Liver (tissue), 9 donors: ENCODE data around the gene CPN1. TPM values are rescaled to one million over a fixed set of nuclear protein-coding genes. Genes with fewer than 3 reads are reported as not detected.
"Not testable (repeated sequence)": the region's sequence is repeated elsewhere in the genome, so short reads cannot be mapped to it uniquely, and the experiment has no call there.

Experiments used
- DNase-seq: peaks from one replicate; pipeline ENCODE4 v3.0.0-alpha.2; 2017; ENCODE audit warnings: low spot score
- H3K27ac ChIP-seq, 2 donors: one replicate each; pipeline ENCODE4 v1.7.0; 2013; ENCODE audit warnings: inconsistent platforms in 2 of 2, low read length in 2 of 2, control low read depth in 1 of 2, low read depth in 1 of 2, mild to moderate bottlenecking in 1 of 2
- H3K27me3 ChIP-seq, 4 donors: one replicate each; pipeline versions ENCODE4 v1.6.1 to v1.7.0; 2013; ENCODE audit warnings: low read length in 3 of 4, inconsistent platforms in 1 of 4, mild to moderate bottlenecking in 1 of 4, moderate library complexity in 1 of 4; ENCODE audit not compliant: control insufficient read depth in 4 of 4, insufficient read depth in 4 of 4
- H3K36me3 ChIP-seq, 4 donors: one replicate each; pipeline versions ENCODE4 v1.6.1 to v1.7.0; 2013; ENCODE audit warnings: low read length in 3 of 4, mild to moderate bottlenecking in 3 of 4, low read depth in 1 of 4, moderate library complexity in 1 of 4; ENCODE audit not compliant: control insufficient read depth in 4 of 4, insufficient read depth in 3 of 4
- H3K4me1 ChIP-seq, 4 donors: one replicate each; pipeline versions ENCODE4 v1.6.1 to v1.7.0; 2013; ENCODE audit warnings: low read length in 3 of 4, mild to moderate bottlenecking in 3 of 4, moderate library complexity in 1 of 4; ENCODE audit not compliant: control insufficient read depth in 4 of 4, insufficient read depth in 4 of 4
- H3K4me3 ChIP-seq, 3 donors: one replicate each; pipeline versions ENCODE4 v1.6.1 to v1.7.0; 2013; ENCODE audit warnings: low read length in 3 of 3, control low read depth in 1 of 3, low read depth in 1 of 3, mild to moderate bottlenecking in 1 of 3
- H3K9ac ChIP-seq, 2 donors: one replicate each; pipeline ENCODE4 v1.7.0; 2013; ENCODE audit warnings: low read length in 2 of 2, mild to moderate bottlenecking in 2 of 2, moderate library complexity in 2 of 2, control low read depth in 1 of 2, low read depth in 1 of 2
- H3K9me3 ChIP-seq, 4 donors: one replicate each; pipeline versions ENCODE4 v1.6.1 to v1.7.0; 2013; ENCODE audit warnings: low read length in 3 of 4; ENCODE audit not compliant: control insufficient read depth in 4 of 4
- EGR1 ChIP-seq, 2 donors: IDR thresholded peaks; 2 replicates each; pipeline ENCODE4 v1.6.1; 2016 to 2018; ENCODE audit warnings: antibody characterized with exemption in 2 of 2, low read depth in 2 of 2
- FOXA1 ChIP-seq: IDR thresholded peaks from 2 replicates; pipeline ENCODE4 v1.6.1; 2016; ENCODE audit warnings: antibody characterized with exemption
- FOXA2 ChIP-seq: IDR thresholded peaks from 2 replicates; pipeline ENCODE4 v1.6.1; 2016; ENCODE audit warnings: antibody characterized with exemption
- GABPA ChIP-seq, 2 donors: IDR thresholded peaks in 1 of 2; conservative IDR thresholded peaks in 1 of 2; 2 replicates each; pipeline ENCODE4 v1.6.1; 2016; ENCODE audit warnings: antibody characterized with exemption in 2 of 2, mild to moderate bottlenecking in 1 of 2, moderate library complexity in 1 of 2
- HNF4A ChIP-seq, 2 donors: conservative IDR thresholded peaks; 2 replicates each; pipeline ENCODE4 v1.6.1; 2016; ENCODE audit warnings: antibody characterized with exemption in 2 of 2, mild to moderate bottlenecking in 2 of 2
- HNF4G ChIP-seq: IDR thresholded peaks from 2 replicates; pipeline ENCODE4 v1.6.1; 2016; ENCODE audit warnings: antibody characterized with exemption
- JUND ChIP-seq, 2 donors: IDR thresholded peaks; 2 replicates each; pipeline ENCODE4 v1.6.1; 2016; ENCODE audit warnings: antibody characterized with exemption in 2 of 2
- NR2F2 ChIP-seq: IDR thresholded peaks from 2 replicates; pipeline ENCODE4 v1.6.1; 2016; ENCODE audit warnings: antibody characterized with exemption
- RAD21 ChIP-seq, 2 donors: IDR thresholded peaks; 2 replicates each; pipeline ENCODE4 v1.6.1; 2016; ENCODE audit warnings: antibody characterized with exemption in 2 of 2, mild to moderate bottlenecking in 2 of 2
- RXRA ChIP-seq, 2 donors: IDR thresholded peaks; 2 replicates each; pipeline ENCODE4 v1.6.1; 2017 to 2018; ENCODE audit warnings: antibody characterized with exemption in 2 of 2, mild to moderate bottlenecking in 1 of 2
- SP1 ChIP-seq: IDR thresholded peaks from 2 replicates; pipeline ENCODE4 v1.6.1; 2018; ENCODE audit warnings: antibody characterized with exemption, mild to moderate bottlenecking
- TAF1 ChIP-seq: conservative IDR thresholded peaks from 2 replicates; pipeline ENCODE4 v1.6.1; 2016; ENCODE audit warnings: antibody characterized with exemption, mild to moderate bottlenecking
- YY1 ChIP-seq: IDR thresholded peaks from 2 replicates; pipeline ENCODE4 v1.6.1; 2016; ENCODE audit warnings: antibody characterized with exemption, mild to moderate bottlenecking
- WGBS: extraction: QIAGEN DNeasy Blood & Tissue Kit; methylation state at CpG from one replicate; pipeline ENCODE4 v1.1.7; 2013; 5-methylcytosine and 5-hydroxymethylcytosine counted together
- polyA plus RNA-seq, 2 donors: library from polyadenylated mRNA; stranded (reverse) in 1 of 2; unstranded in 1 of 2; fragments of 200-250 nt in 1 of 2; fragments of >200 nt in 1 of 2; fragmentation: Nextera tagmentation in 1 of 2; extraction: Ambion mirVana in 1 of 2; gene quantifications; one replicate each; pipeline versions ENCODE4 v1.2.1 to v1.2.3, GENCODE V29; 2013 to 2015
- total RNA-seq, 2 donors: library from RNA; depleted of rRNA; stranded (reverse); fragments of >200 nt; gene quantifications; one replicate each; pipeline ENCODE4 v1.2.3, GENCODE V29; 2014
- TF ChIP-seq, protein P1 (sequence below): IDR thresholded peaks from 2 replicates; pipeline ENCODE4 v1.6.1; 2016; ENCODE audit warnings: antibody characterized with exemption, mild to moderate bottlenecking
- TF ChIP-seq, protein P2 (sequence below): IDR thresholded peaks from 2 replicates; pipeline ENCODE4 v1.6.1; 2016; ENCODE audit warnings: antibody characterized with exemption
- TF ChIP-seq, protein P3 (sequence below): IDR thresholded peaks from 2 replicates; pipeline ENCODE4 v1.6.1; 2016; ENCODE audit warnings: antibody characterized with exemption
- TF ChIP-seq, protein P4 (sequence below): IDR thresholded peaks from 2 replicates; pipeline ENCODE4 v1.6.1; 2016; ENCODE audit warnings: antibody characterized with exemption
- donor health status: healthy.
- donor health status: healthy.
- donor health status: healthy.
- donor health status: healthy.
- donor health status: healthy.

Gene CPN1
- total and polyA plus RNA-seq, 4 donors = 30.4 to 119 (median 96.8) TPM

DNA sequence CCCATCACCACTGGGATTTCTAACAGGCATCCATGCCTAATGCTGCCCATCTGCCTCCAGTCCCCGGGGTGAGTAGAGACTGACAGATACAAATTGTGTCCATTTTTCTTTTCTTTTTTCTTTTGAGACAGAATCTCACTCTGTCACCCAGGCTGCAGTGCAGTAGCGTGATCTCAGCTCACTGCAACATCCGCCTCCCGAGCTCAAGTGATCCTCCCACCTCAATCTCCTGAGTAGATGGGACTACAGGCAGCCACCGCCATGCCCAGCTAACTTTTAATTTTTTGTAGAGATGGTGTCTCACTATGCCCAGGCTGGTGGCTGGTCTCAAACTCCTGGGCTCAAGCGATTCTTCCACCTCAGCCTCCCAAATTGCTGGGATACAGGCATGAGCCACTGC is 7.6 kb upstream of the CPN1 start:
- Histone ChIP-seq H3K36me3 (no peaks in the 10 kb centered on the region), H3K27ac (no peak overlapping the region), H3K4me1 (no peaks in the 10 kb centered on the region), H3K4me3 (no peak overlapping the region), H3K27me3 (no peaks in the 10 kb centered on the region), H3K9ac (no peak overlapping the region), H3K9me3 (no peaks in the 10 kb centered on the region)
- TF ChIP-seq JUND (IDR thresholded peaks at IDR 0.05) (no peak), RAD21 (IDR thresholded peaks at IDR 0.05) (no peak), TAF1 (no peak), FOXA1 (no peak), HNF4G (no peak), RXRA (IDR thresholded peaks at IDR 0.05) (no peak), FOXA2 (no peak), GABPA (IDR thresholded peaks at IDR 0.05 in 1 of 2, conservative IDR thresholded peaks at IDR 0.05 in 1 of 2) (no peak), NR2F2 (no peak), SP1 (no peak), HNF4A (conservative IDR thresholded peaks at IDR 0.05) (no peak), EGR1 (IDR thresholded peaks at IDR 0.05; ENCODE audit: low read depth in 2 of 2) (no peak), YY1 (no peak)
- TF ChIP-seq, protein P1, sequence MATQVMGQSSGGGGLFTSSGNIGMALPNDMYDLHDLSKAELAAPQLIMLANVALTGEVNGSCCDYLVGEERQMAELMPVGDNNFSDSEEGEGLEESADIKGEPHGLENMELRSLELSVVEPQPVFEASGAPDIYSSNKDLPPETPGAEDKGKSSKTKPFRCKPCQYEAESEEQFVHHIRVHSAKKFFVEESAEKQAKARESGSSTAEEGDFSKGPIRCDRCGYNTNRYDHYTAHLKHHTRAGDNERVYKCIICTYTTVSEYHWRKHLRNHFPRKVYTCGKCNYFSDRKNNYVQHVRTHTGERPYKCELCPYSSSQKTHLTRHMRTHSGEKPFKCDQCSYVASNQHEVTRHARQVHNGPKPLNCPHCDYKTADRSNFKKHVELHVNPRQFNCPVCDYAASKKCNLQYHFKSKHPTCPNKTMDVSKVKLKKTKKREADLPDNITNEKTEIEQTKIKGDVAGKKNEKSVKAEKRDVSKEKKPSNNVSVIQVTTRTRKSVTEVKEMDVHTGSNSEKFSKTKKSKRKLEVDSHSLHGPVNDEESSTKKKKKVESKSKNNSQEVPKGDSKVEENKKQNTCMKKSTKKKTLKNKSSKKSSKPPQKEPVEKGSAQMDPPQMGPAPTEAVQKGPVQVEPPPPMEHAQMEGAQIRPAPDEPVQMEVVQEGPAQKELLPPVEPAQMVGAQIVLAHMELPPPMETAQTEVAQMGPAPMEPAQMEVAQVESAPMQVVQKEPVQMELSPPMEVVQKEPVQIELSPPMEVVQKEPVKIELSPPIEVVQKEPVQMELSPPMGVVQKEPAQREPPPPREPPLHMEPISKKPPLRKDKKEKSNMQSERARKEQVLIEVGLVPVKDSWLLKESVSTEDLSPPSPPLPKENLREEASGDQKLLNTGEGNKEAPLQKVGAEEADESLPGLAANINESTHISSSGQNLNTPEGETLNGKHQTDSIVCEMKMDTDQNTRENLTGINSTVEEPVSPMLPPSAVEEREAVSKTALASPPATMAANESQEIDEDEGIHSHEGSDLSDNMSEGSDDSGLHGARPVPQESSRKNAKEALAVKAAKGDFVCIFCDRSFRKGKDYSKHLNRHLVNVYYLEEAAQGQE = no peak
- TF ChIP-seq, protein P2, sequence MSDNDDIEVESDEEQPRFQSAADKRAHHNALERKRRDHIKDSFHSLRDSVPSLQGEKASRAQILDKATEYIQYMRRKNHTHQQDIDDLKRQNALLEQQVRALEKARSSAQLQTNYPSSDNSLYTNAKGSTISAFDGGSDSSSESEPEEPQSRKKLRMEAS = no peak
- TF ChIP-seq, protein P3, sequence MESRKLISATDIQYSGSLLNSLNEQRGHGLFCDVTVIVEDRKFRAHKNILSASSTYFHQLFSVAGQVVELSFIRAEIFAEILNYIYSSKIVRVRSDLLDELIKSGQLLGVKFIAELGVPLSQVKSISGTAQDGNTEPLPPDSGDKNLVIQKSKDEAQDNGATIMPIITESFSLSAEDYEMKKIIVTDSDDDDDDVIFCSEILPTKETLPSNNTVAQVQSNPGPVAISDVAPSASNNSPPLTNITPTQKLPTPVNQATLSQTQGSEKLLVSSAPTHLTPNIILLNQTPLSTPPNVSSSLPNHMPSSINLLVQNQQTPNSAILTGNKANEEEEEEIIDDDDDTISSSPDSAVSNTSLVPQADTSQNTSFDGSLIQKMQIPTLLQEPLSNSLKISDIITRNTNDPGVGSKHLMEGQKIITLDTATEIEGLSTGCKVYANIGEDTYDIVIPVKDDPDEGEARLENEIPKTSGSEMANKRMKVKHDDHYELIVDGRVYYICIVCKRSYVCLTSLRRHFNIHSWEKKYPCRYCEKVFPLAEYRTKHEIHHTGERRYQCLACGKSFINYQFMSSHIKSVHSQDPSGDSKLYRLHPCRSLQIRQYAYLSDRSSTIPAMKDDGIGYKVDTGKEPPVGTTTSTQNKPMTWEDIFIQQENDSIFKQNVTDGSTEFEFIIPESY = no peak
- TF ChIP-seq, protein P4, sequence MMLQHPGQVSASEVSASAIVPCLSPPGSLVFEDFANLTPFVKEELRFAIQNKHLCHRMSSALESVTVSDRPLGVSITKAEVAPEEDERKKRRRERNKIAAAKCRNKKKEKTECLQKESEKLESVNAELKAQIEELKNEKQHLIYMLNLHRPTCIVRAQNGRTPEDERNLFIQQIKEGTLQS = no peak
- no peak for DNase-seq
- 93% methylated on average over 6 of the region's 6 CpGs for WGBS

DNA sequence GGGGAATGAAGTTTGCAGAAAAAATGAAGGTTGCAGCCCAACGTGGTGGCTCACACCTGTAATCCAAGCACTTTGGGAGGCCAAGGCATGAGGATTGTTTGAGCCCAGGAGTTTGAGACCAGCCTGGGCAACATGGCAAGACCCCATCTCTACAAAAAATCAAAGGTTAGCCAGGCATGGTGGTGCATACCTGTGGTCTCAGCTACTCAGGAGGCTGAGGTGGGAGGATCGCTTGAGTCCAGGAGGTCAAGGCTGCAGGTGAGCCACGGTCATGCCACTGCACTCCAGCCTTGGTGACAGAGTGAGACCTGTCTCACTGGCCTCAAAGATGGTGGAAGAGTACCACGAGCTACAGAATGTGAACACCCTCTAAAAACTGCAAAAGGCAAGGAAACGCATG is 5.0 kb upstream of the CPN1 start:
- H3K4me1 ChIP-seq, H3K9me3 ChIP-seq, H3K4me3 ChIP-seq, H3K9ac ChIP-seq, H3K36me3 ChIP-seq, H3K27ac ChIP-seq, DNase-seq, H3K27me3 ChIP-seq: not testable (repeated sequence)
- WGBS = 91% methylated on average over 5 of the region's 5 CpGs
